Measurements from ENCODE around the gene RPL18.

The RPL18 gene

GRCh38 chr19:48660852-48661710, 42.1 kb upstream of the RPL18 start (continued):
- TF ChIP-seq ZNF426 (tag by site-specific recombination; IDR thresholded peaks at IDR 0.05) (no peak), ZNF19 (tag by site-specific recombination; IDR thresholded peaks at IDR 0.05; ENCODE audit: low read depth) (no peak), TRIM28 (IDR thresholded peaks at IDR 0.05; ENCODE audit: borderline replicate concordance, low read length) (0 out of 2 replicates have a peak, but pooled peaks have one; percentile 35), PRDM10 (tag by site-specific recombination; IDR thresholded peaks at IDR 0.05) (peak; percentile 42)

- Histone ChIP-seq H3K9me3 (ENCODE audit: control insufficient read depth, insufficient read depth, low read depth, low read length) (no peaks in the 10 kb centered on the region), H3K4me1 (ENCODE audit: control insufficient read depth, insufficient read depth, low read length) (peaks cover 5% of the 10 kb centered on the region), H3K27ac (ENCODE audit: extremely low read depth, low read depth, low read length) (no peak overlapping the region), H3K4me3 (ENCODE audit: low read depth, low read length) (no peak overlapping the region), H3K36me3 (ENCODE audit: control insufficient read depth in 2 of 2, insufficient read depth in 1 of 2, low read length in 2 of 2) (no peaks in the 10 kb centered on the region)
- ChIA-PET POLR2A (interaction anchor here (0.6 kb wide), 1 partner anchor 107 kb away, joined by 3 read pairs; no protein-coding TSS in a partner anchor), CTCF (interaction anchor here (0.6 to 0.9 kb wide), 2 partner anchors 15 to 67 kb away, joined by 3 to 4 read pairs; no protein-coding TSS in a partner anchor)
- TF ChIP-seq ZNF121 (tag by site-specific recombination; IDR thresholded peaks at IDR 0.05) (no peak), ATF2 (tag by site-specific recombination; IDR thresholded peaks at IDR 0.05; ENCODE audit: low read depth) (peak; percentile 74)
These were observed 40.8 kb upstream of the RPL18 start for GRCh38 chr19:48659768-48660167.

- CTCF ChIA-PET = interaction anchor here (0.7 to 4.1 kb wide), 3 partner anchors 13 to 312 kb away, joined by 3 to 20 read pairs (median 3); partner anchors contain the start of gene CA11
- TF ChIP-seq ZNF843 (tag by site-specific recombination; IDR thresholded peaks at IDR 0.05) (no peak), ZNF488 (tag by site-specific recombination; IDR thresholded peaks at IDR 0.05) (no peak), PRDM6 (tag by site-specific recombination; IDR thresholded peaks at IDR 0.05) (no peak), ZNF121 (tag by site-specific recombination; IDR thresholded peaks at IDR 0.05) (peak; percentile 58; the same call in 1 of the 2 replicates), ZNF362 (tag by site-specific recombination; IDR thresholded peaks at IDR 0.05) (peak; percentile 73)
- Histone ChIP-seq H3K9me3 (ENCODE audit: control insufficient read depth, insufficient read depth, low read depth, low read length) (no peaks in the 10 kb centered on the region), H3K36me3 (ENCODE audit: control insufficient read depth in 2 of 2, insufficient read depth in 1 of 2, low read length in 2 of 2) (no peaks in the 10 kb centered on the region; a peak in 1 of 3 replicates), H3K27ac (ENCODE audit: extremely low read depth, low read depth, low read length) (no peak overlapping the region), H3K4me3 (ENCODE audit: low read depth, low read length) (no peak overlapping the region), H3K4me1 (ENCODE audit: control insufficient read depth, insufficient read depth, low read length) (peaks cover 9% of the 10 kb centered on the region)
- POLR2A ChIA-PET = no interaction called here
These were observed 39.5 kb upstream of the RPL18 start for GRCh38 chr19:48658483-48658882.

Data from HEK293 (cell line).